ENCODE data around the gene WNT11.

GRCh38 chr11:76238551-76238950, 32.2 kb upstream of the WNT11 start:
- TF ChIP-seq ZNF274 (IDR thresholded peaks at IDR 0.05; ENCODE audit: low read depth, low read length) (no peak), YY1 (IDR thresholded peaks at IDR 0.05; ENCODE audit: insufficient read depth, insufficient read length) (no peak), SUZ12 (IDR thresholded peaks at IDR 0.05; ENCODE audit: extremely low read depth, insufficient read depth, insufficient read length) (no peak)
